NCI-H1694 treated with DMSO at 0.1 percent for 48 hours (cell line): ENCODE results near the gene USP3.

ENCODE experiments used
- DNase-seq: peaks from one replicate; lab custom pipeline; 2025; lab: John Stamatoyannopoulos, UW

Gene USP3

GRCh38 chr15:63504247-63504978 is at the start of gene USP3:
USP3 (plus strand) TSS chr15:63504593; CDS start chr15:63504740, 147 bp downstream.
- DNase-seq = peak; percentile 76

- no peak for DNase-seq
These were observed 48.1 kb upstream of the USP3 start for GRCh38 chr15:63456258-63456657.

- no peak for DNase-seq
These were observed 47.0 kb upstream of the USP3 start for GRCh38 chr15:63457379-63457778.

GRCh38 chr15:63458026-63458425 is 46.4 kb upstream of the USP3 start:
- no peak for DNase-seq

- no peak for DNase-seq
These were observed 45.5 kb upstream of the USP3 start for GRCh38 chr15:63458794-63459395.

- DNase-seq = no peak
These were observed 43.9 kb upstream of the USP3 start for GRCh38 chr15:63460210-63461155.

GRCh38 chr15:63461230-63461985 is 43.0 kb upstream of the USP3 start:
- DNase-seq = no peak

- no peak for DNase-seq
These were observed 42.3 kb upstream of the USP3 start for GRCh38 chr15:63462088-63462487.

- no peak for DNase-seq
These were observed 41.4 kb upstream of the USP3 start for GRCh38 chr15:63463036-63463435.

GRCh38 chr15:63463793-63464192 is 40.6 kb upstream of the USP3 start:
- DNase-seq = no peak

GRCh38 chr15:63465104-63465503 is 39.3 kb upstream of the USP3 start:
- DNase-seq = no peak

- peak; percentile 57 for DNase-seq
These were observed 37.8 kb upstream of the USP3 start for GRCh38 chr15:63466378-63467192.

GRCh38 chr15:63469190-63469589 is 35.2 kb upstream of the USP3 start:
- DNase-seq = no peak

- no peak for DNase-seq
These were observed 34.4 kb upstream of the USP3 start for GRCh38 chr15:63469984-63470383.

- DNase-seq = no peak
These were observed 31.2 kb upstream of the USP3 start for GRCh38 chr15:63473007-63473748.

GRCh38 chr15:63473749-63473998 is 30.7 kb upstream of the USP3 start:
- DNase-seq = no peak

- no peak for DNase-seq
These were observed 30.2 kb upstream of the USP3 start for GRCh38 chr15:63473999-63474809.

- no peak for DNase-seq
These were observed 29.5 kb upstream of the USP3 start for GRCh38 chr15:63474810-63475316.

GRCh38 chr15:63475707-63476106 is 28.7 kb upstream of the USP3 start:
- no peak for DNase-seq

- DNase-seq = no peak
These were observed 28.2 kb upstream of the USP3 start for GRCh38 chr15:63476229-63476632.
